Transverse colon (tissue), 4 donors: ENCODE data around the gene ENTPD7.

Experiments
- CTCF ChIP-seq, 5 experiments: fragments of 200-600 bp in 3 of 5; fragments of 450-650 bp in 2 of 5; sonication (generic) in 3 of 5; IDR thresholded peaks; 1 replicate in 2 of 5; 2 replicates in 3 of 5; pipeline ENCODE4 v1.5.1; 2016 to 2017; ENCODE audit warnings: antibody characterized with exemption in 5 of 5, inconsistent platforms in 3 of 5, mild to moderate bottlenecking in 2 of 5, moderate library complexity in 1 of 5
- POLR2A ChIP-seq: fragments of 450-650 bp; IDR thresholded peaks from one replicate; pipeline ENCODE4 v1.6.1; 2016; ENCODE audit warnings: antibody characterized with exemption, mild to moderate bottlenecking, moderate library complexity
- POLR2AphosphoS5 ChIP-seq, 3 donors: sonication (generic); formaldehyde crosslinking; IDR thresholded peaks; one replicate each; pipeline ENCODE4 v1.6.1; 2016; ENCODE audit warnings: antibody characterized with exemption in 3 of 3

- TF ChIP-seq CTCF (IDR thresholded peaks at IDR 0.05) (peak; percentile 15 to 39 (median 30)), POLR2AphosphoS5 (IDR thresholded peaks at IDR 0.05) (no peak), POLR2A (no peak)
These were observed 28.9 kb upstream of the ENTPD7 start for GRCh38 chr10:99630433-99630832.
